OCI-LY3 (cell line): ENCODE data around the gene NPLOC4.

ENCODE experiments used
- H2AFZ ChIP-seq: fragments of 200-600, 300-600 bp; shearing (Covaris generic); 2 replicates; pipeline ENCODE4 v1.6.0; 2014; ENCODE audit warnings: antibody characterized with exemption, low read depth, low read length
- H3K27ac ChIP-seq: fragments of 200-600, 300-600 bp; sonication (generic); 2 replicates; pipeline ENCODE4 v1.5.1; 2014; ENCODE audit warnings: mild to moderate bottlenecking, low read length, moderate library complexity, mixed read lengths
- H3K27me3 ChIP-seq: fragments of 200-600, 300-600 bp; sonication (generic); 2 replicates; pipeline ENCODE4 v1.6.1; 2014; ENCODE audit warnings: low read depth, low read length, mixed read lengths
- H3K36me3 ChIP-seq: fragments of 200-600, 300-600 bp; sonication (generic); replicated peaks from 2 replicates; pipeline ENCODE3; 2014; ENCODE audit warnings: low read depth, low read length, mixed read lengths
- H3K4me1 ChIP-seq: fragments of 300-600, 200-600 bp; sonication (generic); 2 replicates; pipeline ENCODE4 v1.6.1; 2014; ENCODE audit warnings: low read length, mixed read lengths
- H3K4me2 ChIP-seq: fragments of 200-600, 300-600 bp; sonication (generic); 2 replicates; pipeline ENCODE4 v1.6.1; 2014; ENCODE audit warnings: low read length, mixed read lengths
- H3K4me3 ChIP-seq: fragments of 300-600, 200-600 bp; sonication (generic); 2 replicates; pipeline ENCODE4 v1.5.1; 2014; ENCODE audit warnings: antibody characterized with exemption, mild to moderate bottlenecking, low read length, moderate library complexity
- H3K79me2 ChIP-seq: fragments of 300-600, 200-600 bp; shearing (Covaris generic); 2 replicates; pipeline ENCODE4 v1.6.1; 2014; ENCODE audit warnings: mild to moderate bottlenecking, low read length, mixed read lengths
- H3K9ac ChIP-seq: fragments of 300-600, 200-600 bp; shearing (Covaris generic); 2 replicates; pipeline ENCODE4 v1.6.0; 2014; ENCODE audit warnings: mild to moderate bottlenecking, low read length, moderate library complexity
- H3K9me3 ChIP-seq: fragments of 200-600, 300-600 bp; shearing (Covaris generic); 2 replicates; pipeline ENCODE4 v1.6.1; 2014; ENCODE audit warnings: low read length, mixed read lengths; ENCODE audit not compliant: insufficient read depth
- H4K20me1 ChIP-seq: fragments of 200-600, 300-600 bp; sonication (generic); 2 replicates; pipeline ENCODE4 v1.6.1; 2016; ENCODE audit warnings: low read length, mixed read lengths; ENCODE audit not compliant: insufficient read depth
- EZH2phosphoT487 ChIP-seq: fragments of 200-600 bp; shearing (Covaris generic); IDR thresholded peaks from 2 replicates; pipeline ENCODE4 v1.6.1; 2018; ENCODE audit warnings: antibody characterized with exemption, mixed run types, low read depth
- TF ChIP-seq, protein P1 (sequence below): fragments of 200-600, 300-600 bp; sonication (generic); IDR thresholded peaks from 2 replicates; pipeline ENCODE4 v1.5.1; 2014; ENCODE audit warnings: antibody characterized with exemption, low read length, low read depth

Gene NPLOC4

GRCh38 chr17:81535480-81536298 is 101.2 kb downstream of the NPLOC4 start:
- Histone ChIP-seq H3K79me2 (no peaks in the 10 kb centered on the region), H3K9ac (no peak overlapping the region), H3K4me1 (no peaks in the 10 kb centered on the region), H2AFZ (no peak overlapping the region), H4K20me1 (no peaks in the 10 kb centered on the region), H3K4me2 (no peak overlapping the region), H3K27ac (no peak overlapping the region), H3K4me3 (no peak overlapping the region), H3K27me3 (no peaks in the 10 kb centered on the region), H3K36me3 (no peaks in the 10 kb centered on the region), H3K9me3 (no peaks in the 10 kb centered on the region)
- no peak for TF ChIP-seq EZH2phosphoT487
- TF ChIP-seq, protein P1, sequence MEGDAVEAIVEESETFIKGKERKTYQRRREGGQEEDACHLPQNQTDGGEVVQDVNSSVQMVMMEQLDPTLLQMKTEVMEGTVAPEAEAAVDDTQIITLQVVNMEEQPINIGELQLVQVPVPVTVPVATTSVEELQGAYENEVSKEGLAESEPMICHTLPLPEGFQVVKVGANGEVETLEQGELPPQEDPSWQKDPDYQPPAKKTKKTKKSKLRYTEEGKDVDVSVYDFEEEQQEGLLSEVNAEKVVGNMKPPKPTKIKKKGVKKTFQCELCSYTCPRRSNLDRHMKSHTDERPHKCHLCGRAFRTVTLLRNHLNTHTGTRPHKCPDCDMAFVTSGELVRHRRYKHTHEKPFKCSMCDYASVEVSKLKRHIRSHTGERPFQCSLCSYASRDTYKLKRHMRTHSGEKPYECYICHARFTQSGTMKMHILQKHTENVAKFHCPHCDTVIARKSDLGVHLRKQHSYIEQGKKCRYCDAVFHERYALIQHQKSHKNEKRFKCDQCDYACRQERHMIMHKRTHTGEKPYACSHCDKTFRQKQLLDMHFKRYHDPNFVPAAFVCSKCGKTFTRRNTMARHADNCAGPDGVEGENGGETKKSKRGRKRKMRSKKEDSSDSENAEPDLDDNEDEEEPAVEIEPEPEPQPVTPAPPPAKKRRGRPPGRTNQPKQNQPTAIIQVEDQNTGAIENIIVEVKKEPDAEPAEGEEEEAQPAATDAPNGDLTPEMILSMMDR: no peak

GRCh38 chr17:81535007-81535328 is 101.9 kb downstream of the NPLOC4 start:
- no peak overlapping the region for H3K27ac ChIP-seq
- H3K4me1 ChIP-seq: no peaks in the 10 kb centered on the region
- no peak overlapping the region for H3K4me3 ChIP-seq

GRCh38 chr17:81534157-81535006 is 102.5 kb downstream of the NPLOC4 start:
- Histone ChIP-seq H3K4me1 (no peaks in the 10 kb centered on the region), H4K20me1 (no peaks in the 10 kb centered on the region), H3K4me2 (no peak overlapping the region), H3K27ac (no peak overlapping the region), H3K9ac (no peak overlapping the region), H3K4me3 (no peak overlapping the region), H3K36me3 (no peaks in the 10 kb centered on the region), H3K27me3 (no peaks in the 10 kb centered on the region), H3K9me3 (no peaks in the 10 kb centered on the region), H3K79me2 (no peaks in the 10 kb centered on the region), H2AFZ (no peak overlapping the region)
- TF ChIP-seq, protein P1: no peak
- no peak for TF ChIP-seq EZH2phosphoT487

More at GRCh38 chr17:81535007-81535328, 101.9 kb downstream of the NPLOC4 start:
- Histone ChIP-seq H4K20me1 (no peaks in the 10 kb centered on the region), H3K9me3 (no peaks in the 10 kb centered on the region), H3K9ac (no peak overlapping the region), H2AFZ (no peak overlapping the region), H3K79me2 (no peaks in the 10 kb centered on the region), H3K4me2 (no peak overlapping the region), H3K27me3 (no peaks in the 10 kb centered on the region), H3K36me3 (no peaks in the 10 kb centered on the region)
- no peak for TF ChIP-seq EZH2phosphoT487
- TF ChIP-seq, protein P1: no peak

DNA sequence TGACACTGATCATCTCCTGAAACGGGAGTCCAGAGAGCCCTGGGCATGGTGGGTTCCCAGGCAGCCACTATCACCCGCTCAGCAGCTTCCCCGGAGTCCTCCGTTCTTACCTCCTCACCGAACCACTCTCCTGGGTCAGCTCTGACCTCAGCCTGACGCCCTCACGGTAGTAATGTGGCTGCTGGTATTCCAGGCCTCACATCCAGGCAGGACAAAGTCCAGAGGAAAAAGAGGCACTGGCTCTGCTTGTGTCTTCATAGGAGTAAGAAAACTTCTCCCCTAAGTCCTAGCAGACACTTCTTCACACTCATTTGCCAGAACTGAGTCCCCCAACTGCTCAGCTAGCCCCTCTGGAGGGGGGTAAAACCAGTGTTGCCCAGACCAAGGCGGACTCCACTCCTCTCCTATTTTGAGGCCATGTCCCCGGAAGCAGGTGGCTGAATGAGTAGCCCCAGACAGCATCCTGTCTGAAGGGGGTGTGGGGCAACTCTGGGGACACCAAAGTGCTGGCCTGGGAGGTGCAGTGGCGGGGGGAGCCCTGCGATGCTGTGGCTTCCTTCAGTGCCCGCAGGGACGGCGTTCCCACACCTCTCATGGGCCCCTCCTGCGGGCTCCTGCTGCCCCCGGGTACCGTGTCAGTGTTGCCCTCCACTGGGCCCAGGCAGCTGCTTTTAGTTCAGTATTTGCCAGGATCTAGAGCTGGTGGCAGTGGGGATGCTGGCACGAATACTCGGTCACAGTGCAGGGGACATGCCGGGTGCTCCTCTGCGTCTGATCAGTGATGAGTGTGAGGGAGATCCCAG is 103.4 kb downstream of the NPLOC4 start:
- H3K9me3 ChIP-seq: no peaks in the 10 kb centered on the region
- no peaks in the 10 kb centered on the region for H3K79me2 ChIP-seq
- H3K27me3 ChIP-seq: no peaks in the 10 kb centered on the region
- no peak overlapping the region for H3K4me3 ChIP-seq
- no peak overlapping the region for H2AFZ ChIP-seq
- H4K20me1 ChIP-seq: no peaks in the 10 kb centered on the region
- no peak overlapping the region for H3K4me2 ChIP-seq
- no peak overlapping the region for H3K27ac ChIP-seq
- no peak overlapping the region for H3K9ac ChIP-seq
- no peaks in the 10 kb centered on the region for H3K4me1 ChIP-seq
- TF ChIP-seq EZH2phosphoT487: no peak
- TF ChIP-seq, protein P1: no peak
- H3K36me3 ChIP-seq: no peaks in the 10 kb centered on the region
